Measurements from ENCODE around the gene ADORA1.

ADORA1 gene

GRCh38 chr1:203127666-203128430 is at the start of gene ADORA1:
TSS of gene ADORA1 (plus strand) at chr1:203127726. CDS start at chr1:203128842, 1,116 bp downstream.
- Histone ChIP-seq H3K4me1 (ENCODE audit: control insufficient read depth, insufficient read depth, low read length) (peaks cover 28% of the 10 kb centered on the region), H3K9ac (ENCODE audit: low read length) (peak within 1 kb of the TSS; percentile 45), H3K36me3 (ENCODE audit: control insufficient read depth, insufficient read depth, low read length) (no peaks in the 10 kb centered on the region), H3K27me3 (ENCODE audit: control insufficient read depth, insufficient read depth, low read length) (peaks cover 42% of the 10 kb centered on the region), H3K4me3 (ENCODE audit: low read length) (peak within 1 kb of the TSS; percentile 33), H3K9me3 (ENCODE audit: control insufficient read depth, low read length) (no peaks in the 10 kb centered on the region)

DNA sequence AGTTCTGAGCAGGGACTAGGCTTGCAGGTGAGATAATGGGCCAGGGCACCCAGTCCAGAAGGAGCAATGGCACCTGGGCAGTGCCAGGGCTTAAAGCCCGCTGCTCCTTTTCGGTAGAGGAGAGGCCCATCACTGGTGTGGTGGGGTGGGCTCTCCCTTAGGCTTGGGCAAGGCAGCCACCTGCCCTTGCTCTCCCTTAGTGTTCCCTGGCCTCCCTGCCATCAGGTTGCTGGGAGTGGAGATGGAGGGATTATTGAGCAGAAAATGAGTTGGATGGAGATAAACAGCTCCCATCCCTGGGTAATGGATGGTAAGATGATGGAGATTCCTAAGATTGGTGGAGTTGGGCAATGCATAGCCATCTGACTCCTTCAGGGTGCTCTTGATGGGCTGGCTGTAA is 49.6 kb upstream of the ADORA1 start:
- Histone ChIP-seq H3K36me3 (ENCODE audit: control insufficient read depth, insufficient read depth, low read length) (no peaks in the 10 kb centered on the region), H3K9me3 (ENCODE audit: control insufficient read depth, low read length) (no peaks in the 10 kb centered on the region), H3K4me1 (ENCODE audit: control insufficient read depth, insufficient read depth, low read length) (peaks cover 5% of the 10 kb centered on the region), H3K9ac (ENCODE audit: low read length) (no peak overlapping the region), H3K27me3 (ENCODE audit: control insufficient read depth, insufficient read depth, low read length) (peaks cover 57% of the 10 kb centered on the region), H3K4me3 (ENCODE audit: low read length) (no peak overlapping the region)

GRCh38 chr1:203078478-203078877 is 49.0 kb upstream of the ADORA1 start:
- peaks cover 5% of the 10 kb centered on the region for H3K4me1 ChIP-seq (ENCODE audit: control insufficient read depth, insufficient read depth, low read length)
- H3K27me3 ChIP-seq (ENCODE audit: control insufficient read depth, insufficient read depth, low read length): peaks cover 55% of the 10 kb centered on the region
- no peaks in the 10 kb centered on the region for H3K9me3 ChIP-seq (ENCODE audit: control insufficient read depth, low read length)
- H3K36me3 ChIP-seq (ENCODE audit: control insufficient read depth, insufficient read depth, low read length): no peaks in the 10 kb centered on the region
- no peak overlapping the region for H3K4me3 ChIP-seq (ENCODE audit: low read length)
- H3K9ac ChIP-seq (ENCODE audit: low read length): no peak overlapping the region

- Histone ChIP-seq H3K4me3 (ENCODE audit: low read length) (no peak overlapping the region), H3K27me3 (ENCODE audit: control insufficient read depth, insufficient read depth, low read length) (peaks cover 37% of the 10 kb centered on the region), H3K9me3 (ENCODE audit: control insufficient read depth, low read length) (no peaks in the 10 kb centered on the region), H3K36me3 (ENCODE audit: control insufficient read depth, insufficient read depth, low read length) (no peaks in the 10 kb centered on the region), H3K4me1 (ENCODE audit: control insufficient read depth, insufficient read depth, low read length) (peaks cover 4% of the 10 kb centered on the region), H3K9ac (ENCODE audit: low read length) (no peak overlapping the region)
Observed at GRCh38 chr1:203080456-203080855, 47.1 kb upstream of the ADORA1 start.

- Histone ChIP-seq H3K4me1 (ENCODE audit: control insufficient read depth, insufficient read depth, low read length) (no peaks in the 10 kb centered on the region), H3K4me3 (ENCODE audit: low read length) (no peak overlapping the region), H3K36me3 (ENCODE audit: control insufficient read depth, insufficient read depth, low read length) (no peaks in the 10 kb centered on the region), H3K27me3 (ENCODE audit: control insufficient read depth, insufficient read depth, low read length) (peaks cover 25% of the 10 kb centered on the region), H3K9ac (ENCODE audit: low read length) (no peak overlapping the region), H3K9me3 (ENCODE audit: control insufficient read depth, low read length) (no peaks in the 10 kb centered on the region)
Observed at GRCh38 chr1:203081465-203082230, 45.9 kb upstream of the ADORA1 start.

DNA sequence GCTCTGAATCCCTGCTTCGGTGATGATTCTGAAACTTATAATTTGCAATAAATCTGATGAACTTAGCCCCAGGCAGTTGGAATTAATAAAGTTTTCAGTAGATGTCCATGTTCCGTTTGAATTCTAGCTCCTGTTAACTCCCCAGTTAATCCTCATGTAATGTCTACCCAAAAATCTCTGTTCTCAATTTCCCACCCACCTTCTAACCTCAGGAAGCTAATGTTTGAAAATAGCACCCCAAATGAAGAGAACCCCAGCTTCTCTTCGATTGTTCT is 45.4 kb upstream of the ADORA1 start:
- Histone ChIP-seq H3K27me3 (ENCODE audit: control insufficient read depth, insufficient read depth, low read length) (peaks cover 20% of the 10 kb centered on the region), H3K9ac (ENCODE audit: low read length) (no peak overlapping the region), H3K36me3 (ENCODE audit: control insufficient read depth, insufficient read depth, low read length) (no peaks in the 10 kb centered on the region), H3K4me1 (ENCODE audit: control insufficient read depth, insufficient read depth, low read length) (no peaks in the 10 kb centered on the region), H3K4me3 (ENCODE audit: low read length) (no peak overlapping the region), H3K9me3 (ENCODE audit: control insufficient read depth, low read length) (no peaks in the 10 kb centered on the region)

- Histone ChIP-seq H3K36me3 (ENCODE audit: control insufficient read depth, insufficient read depth, low read length) (no peaks in the 10 kb centered on the region), H3K4me3 (ENCODE audit: low read length) (no peak overlapping the region), H3K27me3 (ENCODE audit: control insufficient read depth, insufficient read depth, low read length) (peaks cover 15% of the 10 kb centered on the region), H3K9ac (ENCODE audit: low read length) (no peak overlapping the region), H3K4me1 (ENCODE audit: control insufficient read depth, insufficient read depth, low read length) (no peaks in the 10 kb centered on the region), H3K9me3 (ENCODE audit: control insufficient read depth, low read length) (no peaks in the 10 kb centered on the region)
Observed at GRCh38 chr1:203082571-203083462, 44.7 kb upstream of the ADORA1 start.

GRCh38 chr1:203083463-203083921 is 44.0 kb upstream of the ADORA1 start:
- Histone ChIP-seq H3K9ac (ENCODE audit: low read length) (no peak overlapping the region), H3K27me3 (ENCODE audit: control insufficient read depth, insufficient read depth, low read length) (peaks cover 15% of the 10 kb centered on the region), H3K4me3 (ENCODE audit: low read length) (no peak overlapping the region)

DNA sequence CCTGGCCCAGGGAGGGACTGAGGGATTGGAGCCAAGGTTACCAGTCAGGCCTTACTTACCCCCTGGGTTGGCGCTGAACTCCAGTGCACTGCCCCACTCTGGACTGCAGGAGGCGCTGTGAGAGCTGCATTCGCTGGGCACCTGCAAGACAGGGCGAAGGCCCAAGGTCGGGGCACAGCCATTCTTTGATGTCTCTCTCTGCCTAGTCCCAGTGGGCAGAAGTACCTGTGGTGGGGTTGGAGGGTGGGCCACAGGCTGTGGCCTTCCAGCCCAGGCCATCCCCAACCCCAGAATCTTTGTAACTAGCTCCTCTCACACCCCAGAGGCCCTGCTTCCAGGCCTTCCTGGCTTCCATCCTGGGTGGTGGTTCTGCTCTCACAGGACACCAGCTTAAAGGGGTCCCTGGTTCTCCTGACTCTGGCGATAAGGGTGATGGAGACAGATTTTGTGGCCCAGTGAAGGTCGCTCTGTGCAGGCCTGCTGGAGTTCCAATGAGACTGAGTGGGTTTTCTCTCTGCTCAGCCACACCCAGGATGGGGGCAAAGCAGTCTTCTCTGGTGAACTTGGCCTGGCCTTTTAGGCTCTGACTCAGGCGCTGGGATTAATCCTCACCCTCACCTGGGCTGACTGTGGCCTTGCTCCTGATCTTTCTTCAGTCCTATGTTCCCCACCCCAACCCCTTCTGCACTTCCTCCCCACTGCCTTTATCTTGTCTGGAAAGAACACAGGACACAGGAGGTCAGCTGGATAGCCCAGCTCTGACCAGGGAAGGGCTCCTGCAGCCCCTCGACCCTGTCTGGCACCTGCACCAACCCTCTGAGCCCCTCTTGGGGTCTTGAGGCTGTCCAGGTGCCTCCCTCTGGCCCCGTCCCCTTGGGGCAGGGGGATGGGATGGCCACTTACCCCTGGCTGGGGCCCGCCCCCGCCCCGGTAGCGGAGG is 42.7 kb upstream of the ADORA1 start:
- no peak overlapping the region for H3K4me3 ChIP-seq (ENCODE audit: low read length)
- no peaks in the 10 kb centered on the region for H3K36me3 ChIP-seq (ENCODE audit: control insufficient read depth, insufficient read depth, low read length)
- peaks cover 8% of the 10 kb centered on the region for H3K27me3 ChIP-seq (ENCODE audit: control insufficient read depth, insufficient read depth, low read length)
- H3K4me1 ChIP-seq (ENCODE audit: control insufficient read depth, insufficient read depth, low read length): no peaks in the 10 kb centered on the region
- H3K9ac ChIP-seq (ENCODE audit: low read length): no peak overlapping the region
- no peaks in the 10 kb centered on the region for H3K9me3 ChIP-seq (ENCODE audit: control insufficient read depth, low read length)

More at GRCh38 chr1:203083463-203083921, 44.0 kb upstream of the ADORA1 start:
- no peaks in the 10 kb centered on the region for H3K36me3 ChIP-seq (ENCODE audit: control insufficient read depth, insufficient read depth, low read length)
- H3K9me3 ChIP-seq (ENCODE audit: control insufficient read depth, low read length): no peaks in the 10 kb centered on the region
- H3K4me1 ChIP-seq (ENCODE audit: control insufficient read depth, insufficient read depth, low read length): no peaks in the 10 kb centered on the region

- Histone ChIP-seq H3K36me3 (ENCODE audit: control insufficient read depth, insufficient read depth, low read length) (no peaks in the 10 kb centered on the region), H3K4me1 (ENCODE audit: control insufficient read depth, insufficient read depth, low read length) (no peaks in the 10 kb centered on the region), H3K9me3 (ENCODE audit: control insufficient read depth, low read length) (no peaks in the 10 kb centered on the region), H3K4me3 (ENCODE audit: low read length) (no peak within 1 kb of the TSS), H3K27me3 (ENCODE audit: control insufficient read depth, insufficient read depth, low read length) (peaks cover 12% of the 10 kb centered on the region), H3K9ac (ENCODE audit: low read length) (no peak within 1 kb of the TSS)
Observed at GRCh38 chr1:203085528-203086406, 41.8 kb upstream of the ADORA1 start, which contains the start of gene MYOG. TSS of gene MYOG (minus strand) at chr1:203086012. CDS start at chr1:203085961, 51 bp downstream.
